GM20431 (cell line): ENCODE data around the gene EIF2B5.

Experiments
- in situ Hi-C: fragments of 300-500 bp; cut with MseI, MboI; formaldehyde crosslinking; loops from one replicate; pipeline ENCODE4 v1.15.0; 2020; ENCODE audit warnings: low sequenced_read_pairs; ENCODE audit not compliant: unreplicated experiment

The EIF2B5 gene

GRCh38 chr3:184171562-184171961 lies 36.4 kb downstream of the EIF2B5 start:
- in situ Hi-C loops, result no loop called here

GRCh38 chr3:184172681-184173373 lies 37.7 kb downstream of the EIF2B5 start:
- in situ Hi-C loops, result no loop called here

GRCh38 chr3:184173374-184173722 lies 38.2 kb downstream of the EIF2B5 start:
- in situ Hi-C loops, result no loop called here

- in situ Hi-C loops, result no loop called here
Observed at GRCh38 chr3:184174284-184174645, 39.1 kb downstream of the EIF2B5 start.

GRCh38 chr3:184174646-184175492 lies 39.7 kb downstream of the EIF2B5 start, which contains the start of gene AP2M1:
Gene AP2M1, plus strand, starts transcription at chr3:184174855. Its CDS starts 2,139 bp downstream, at chr3:184176994.
- in situ Hi-C loops, result no loop called here

GRCh38 chr3:184175506-184175905 lies 40.3 kb downstream of the EIF2B5 start:
- in situ Hi-C loops, result no loop called here

GRCh38 chr3:184175981-184176376 lies 40.8 kb downstream of the EIF2B5 start:
- in situ Hi-C loops, result no loop called here

GRCh38 chr3:184176377-184177330 lies 41.5 kb downstream of the EIF2B5 start:
- in situ Hi-C loops, result no loop called here

GRCh38 chr3:184177331-184177731 lies 42.2 kb downstream of the EIF2B5 start:
- in situ Hi-C loops, result no loop called here

GRCh38 chr3:184177767-184178306 lies 42.7 kb downstream of the EIF2B5 start:
- in situ Hi-C loops, result no loop called here

- in situ Hi-C loops, result no loop called here
Observed at GRCh38 chr3:184178521-184179138, 43.5 kb downstream of the EIF2B5 start.

- in situ Hi-C loops, result no loop called here
Observed at GRCh38 chr3:184180165-184180564, 45.0 kb downstream of the EIF2B5 start.

GRCh38 chr3:184181596-184181995 lies 46.4 kb downstream of the EIF2B5 start:
- in situ Hi-C loops, result no loop called here

GRCh38 chr3:184183679-184184078 lies 48.5 kb downstream of the EIF2B5 start:
- in situ Hi-C loops, result no loop called here

- in situ Hi-C loops, result no loop called here
Observed at GRCh38 chr3:184184546-184185230, 49.5 kb downstream of the EIF2B5 start.

- in situ Hi-C loops, result no loop called here
Observed at GRCh38 chr3:184185461-184186183, 50.5 kb downstream of the EIF2B5 start.

- in situ Hi-C loops, result no loop called here
Observed at GRCh38 chr3:184186184-184186901, 51.2 kb downstream of the EIF2B5 start, which contains the start of gene ABCF3. Gene ABCF3, plus strand, starts transcription at chr3:184186199. Its CDS starts 9 bp downstream, at chr3:184186208.

- in situ Hi-C loops, result no loop called here
Observed at GRCh38 chr3:184186902-184187207, 51.7 kb downstream of the EIF2B5 start.
